ENCODE measurements around the gene TMEM163.
"Not testable (repeated sequence)": the region's sequence is repeated elsewhere in the genome, so short reads cannot be mapped to it uniquely, and the experiment has no call there.

The TMEM163 gene

GRCh38 chr2:134718817-134719814, at the start of gene TMEM163:
TSS of gene TMEM163 (minus strand) at chr2:134719000.
- in situ Hi-C loops (cut with MboI; ENCODE audit: low sequenced_read_pairs): no loop called here

DNA sequence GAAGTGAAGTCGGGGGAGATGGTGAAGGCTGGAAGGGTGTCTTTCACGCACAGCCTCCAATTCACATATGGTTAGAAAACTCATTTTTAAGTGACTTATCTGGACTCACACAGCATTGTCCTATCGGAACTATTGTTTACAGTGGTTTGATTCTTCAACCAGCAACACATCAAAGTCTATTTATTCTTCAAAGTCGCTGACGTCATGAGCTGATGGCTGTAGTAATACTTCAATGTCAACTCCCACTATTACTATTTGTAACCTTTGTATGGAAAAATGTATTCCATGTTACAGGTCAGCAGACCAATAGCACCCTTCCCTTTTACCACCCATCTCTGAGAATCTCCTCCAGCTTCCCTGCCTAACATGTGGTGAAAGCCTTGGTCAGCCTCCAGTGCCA, 47.8 kb upstream of the TMEM163 start:
- in situ Hi-C loops (cut with MboI; ENCODE audit: low sequenced_read_pairs): no loop called here

DNA sequence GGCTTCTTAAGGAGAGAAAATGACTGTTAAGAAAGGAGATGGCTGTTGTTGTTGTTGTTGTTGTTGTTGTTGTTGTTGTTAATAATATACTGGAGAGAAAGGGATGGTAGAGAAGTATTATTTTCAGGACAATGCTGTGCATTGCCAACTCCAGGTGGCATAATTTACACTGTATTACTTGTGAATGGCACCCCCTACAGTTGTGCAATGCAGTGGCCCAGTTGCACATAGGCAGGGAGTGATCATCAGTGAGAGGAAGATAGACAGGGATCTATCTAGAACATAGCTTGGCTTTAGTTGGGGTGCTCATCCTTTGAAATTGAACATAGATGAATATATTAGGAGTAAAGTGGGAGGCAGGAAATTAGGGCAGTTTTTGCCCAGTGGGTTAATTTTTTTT, 47.2 kb upstream of the TMEM163 start:
- in situ Hi-C loops (cut with MboI; ENCODE audit: low sequenced_read_pairs): no loop called here

- in situ Hi-C loops (cut with MboI; ENCODE audit: low sequenced_read_pairs): no loop called here
Measured at GRCh38 chr2:134764164-134764563, 45.4 kb upstream of the TMEM163 start.

DNA sequence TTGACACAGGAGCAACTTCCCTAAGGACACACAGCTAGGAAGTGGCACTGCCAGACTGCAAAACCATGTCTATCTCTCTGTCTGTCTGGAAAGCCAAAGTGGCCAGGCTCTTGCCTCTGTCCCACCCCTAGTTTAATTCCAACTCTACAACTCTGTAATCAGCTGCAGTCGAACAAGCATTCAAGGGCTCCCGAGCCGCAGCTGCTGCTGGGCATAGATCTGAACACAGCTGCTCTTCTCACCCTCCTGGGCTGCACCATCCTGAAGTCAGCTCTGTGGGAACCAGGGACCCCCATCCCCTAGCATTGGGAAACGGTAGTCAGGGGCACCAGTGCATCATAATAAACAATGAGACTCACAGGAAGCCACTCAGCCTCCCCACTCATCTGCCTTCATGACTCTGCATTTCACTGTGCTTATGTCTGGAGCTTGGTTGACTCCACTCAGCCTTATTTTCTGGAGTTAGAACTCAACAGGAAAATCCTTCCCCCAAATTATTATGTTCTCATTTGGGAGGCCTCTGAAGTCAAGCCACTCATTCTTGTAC, 44.4 kb upstream of the TMEM163 start:
- in situ Hi-C loops (cut with MboI; ENCODE audit: low sequenced_read_pairs): no loop called here

DNA sequence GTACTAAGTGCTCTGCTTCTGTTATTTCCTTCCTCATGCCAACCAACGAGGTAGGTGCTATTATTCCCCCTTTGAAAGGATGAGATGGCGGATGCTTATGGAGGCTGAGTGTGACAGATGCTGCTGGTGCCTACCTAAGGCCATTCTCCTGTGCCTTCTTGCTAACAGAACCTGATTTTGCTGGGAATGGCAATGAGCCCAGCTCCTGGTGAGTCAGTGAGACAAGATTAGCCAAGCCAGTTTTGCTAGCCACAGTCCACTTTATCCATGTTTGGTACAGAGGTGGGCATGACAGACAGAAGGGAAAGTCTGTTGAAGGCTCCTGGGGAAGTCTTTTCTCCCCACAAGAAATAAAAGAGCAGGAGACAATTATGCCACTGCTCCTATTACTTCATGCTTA, 43.7 kb upstream of the TMEM163 start:
- in situ Hi-C loops (cut with MboI; ENCODE audit: low sequenced_read_pairs): no loop called here

DNA sequence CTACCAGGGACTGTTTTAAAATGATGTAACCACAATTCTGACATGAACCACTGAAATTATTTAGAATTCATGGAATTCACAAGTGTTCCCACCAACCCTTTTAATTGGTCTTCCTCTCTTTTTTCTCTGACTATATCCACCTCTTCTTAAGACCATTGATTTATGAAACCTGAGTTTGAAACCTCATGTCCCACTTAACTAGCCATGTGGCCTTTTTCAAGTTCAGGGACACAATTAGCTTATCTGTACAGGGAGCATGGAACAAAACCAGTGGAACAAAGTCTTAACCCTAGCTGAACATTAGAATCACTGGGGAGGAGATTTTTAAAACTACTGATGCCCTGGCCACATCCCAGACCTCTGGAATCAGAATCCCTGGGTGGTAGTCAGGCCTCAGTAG, 41.6 kb upstream of the TMEM163 start:
- in situ Hi-C loops (cut with MboI; ENCODE audit: low sequenced_read_pairs): no loop called here

DNA sequence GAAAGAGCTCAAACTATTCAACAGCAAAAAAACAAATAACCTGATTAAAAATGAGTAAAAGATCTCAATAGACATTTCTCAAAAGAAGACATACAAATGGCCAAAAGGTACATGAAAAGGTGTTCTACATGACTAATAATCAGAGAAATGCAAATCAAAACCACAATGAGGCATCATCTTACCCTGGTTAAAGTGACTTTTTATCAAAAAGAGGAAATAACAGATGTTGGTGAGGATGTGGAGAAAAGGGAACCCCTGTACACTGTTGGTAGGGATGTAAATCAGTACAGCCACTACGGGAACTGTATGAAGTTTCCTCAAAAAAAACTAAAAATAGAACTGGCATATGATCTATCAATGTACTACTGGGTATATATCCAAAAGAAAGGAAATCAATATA, 39.8 kb upstream of the TMEM163 start:
- in situ Hi-C loops (cut with MboI; ENCODE audit: low sequenced_read_pairs): no loop called here

- in situ Hi-C loops (cut with MboI; ENCODE audit: low sequenced_read_pairs): not testable (repeated sequence)
Measured at GRCh38 chr2:134751981-134752380, 33.2 kb upstream of the TMEM163 start.

DNA sequence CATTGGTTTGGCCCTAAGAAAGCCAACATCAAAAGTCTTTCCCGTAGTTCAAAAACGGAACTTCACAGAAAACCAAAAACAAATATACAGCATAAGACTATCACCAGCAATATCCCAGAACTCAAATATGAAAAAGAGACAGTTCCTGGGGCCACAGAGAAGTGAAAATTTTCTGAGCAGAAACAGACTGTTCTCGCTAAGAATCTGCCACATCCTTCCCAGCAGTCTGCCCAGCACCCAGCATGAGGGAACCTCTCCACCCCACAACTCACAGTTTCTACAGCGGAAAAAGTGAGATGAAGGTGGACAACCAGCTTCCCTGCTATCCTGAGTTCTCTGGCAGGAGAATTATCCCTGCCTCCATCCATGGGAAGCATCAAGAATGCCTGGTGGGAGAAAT, 26.7 kb upstream of the TMEM163 start:
- in situ Hi-C loops (cut with MboI; ENCODE audit: low sequenced_read_pairs): no loop called here

DNA sequence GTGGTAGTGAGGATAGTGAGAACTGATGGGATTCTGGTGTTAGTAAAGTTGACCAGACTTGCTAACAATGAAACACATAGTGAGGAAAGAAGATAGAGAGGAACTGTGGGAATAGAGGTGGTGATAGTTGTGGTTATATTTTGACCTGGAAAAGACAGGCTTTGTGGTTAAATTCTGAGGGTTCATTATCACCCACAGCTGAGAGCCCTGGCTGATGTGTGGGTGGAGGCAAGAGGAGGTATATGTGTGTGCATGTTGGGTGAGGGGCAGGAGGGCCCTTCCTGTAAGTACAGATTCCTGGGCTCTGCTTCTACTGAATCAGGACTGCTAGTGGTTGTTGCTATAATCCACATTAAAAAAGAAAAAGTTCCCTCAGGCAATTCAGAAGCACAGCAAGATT, 26.2 kb upstream of the TMEM163 start:
- in situ Hi-C loops (cut with MboI; ENCODE audit: low sequenced_read_pairs): no loop called here

GRCh38 chr2:134739879-134740301, 21.1 kb upstream of the TMEM163 start:
- in situ Hi-C loops (cut with MboI; ENCODE audit: low sequenced_read_pairs): no loop called here

DNA sequence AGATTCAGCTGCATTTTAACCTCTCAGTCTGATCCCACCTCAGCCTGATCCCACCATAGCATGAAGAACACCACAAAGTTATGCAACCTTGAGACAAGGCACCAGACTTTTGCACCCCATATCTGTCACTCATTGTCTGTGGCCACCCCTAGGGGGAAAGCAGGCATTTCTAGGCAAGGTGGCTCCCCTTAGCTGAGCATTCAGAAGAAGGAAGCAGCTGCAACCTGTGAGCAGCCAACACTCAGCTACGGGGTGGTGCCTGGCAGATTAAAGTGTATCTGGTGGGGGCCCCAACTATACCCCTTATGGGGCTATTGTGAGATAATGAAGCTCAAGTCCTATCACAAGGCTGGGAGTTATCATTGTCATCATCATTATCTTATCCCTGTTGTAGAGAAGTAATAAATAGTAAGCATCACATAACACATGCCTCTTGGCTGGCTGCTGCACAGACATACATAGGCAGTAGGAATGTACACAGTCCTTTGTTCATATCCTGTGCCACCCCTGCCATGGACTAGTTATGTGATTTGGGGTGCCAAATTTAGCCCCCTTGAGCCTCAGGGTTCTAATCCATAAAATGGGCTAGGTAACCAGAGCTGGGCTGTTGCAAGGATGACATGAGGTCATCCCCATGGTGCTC, 20.6 kb upstream of the TMEM163 start:
- in situ Hi-C loops (cut with MboI; ENCODE audit: low sequenced_read_pairs): no loop called here

- in situ Hi-C loops (cut with MboI; ENCODE audit: low sequenced_read_pairs): no loop called here
Measured at GRCh38 chr2:134738141-134738870, 19.5 kb upstream of the TMEM163 start.

DNA sequence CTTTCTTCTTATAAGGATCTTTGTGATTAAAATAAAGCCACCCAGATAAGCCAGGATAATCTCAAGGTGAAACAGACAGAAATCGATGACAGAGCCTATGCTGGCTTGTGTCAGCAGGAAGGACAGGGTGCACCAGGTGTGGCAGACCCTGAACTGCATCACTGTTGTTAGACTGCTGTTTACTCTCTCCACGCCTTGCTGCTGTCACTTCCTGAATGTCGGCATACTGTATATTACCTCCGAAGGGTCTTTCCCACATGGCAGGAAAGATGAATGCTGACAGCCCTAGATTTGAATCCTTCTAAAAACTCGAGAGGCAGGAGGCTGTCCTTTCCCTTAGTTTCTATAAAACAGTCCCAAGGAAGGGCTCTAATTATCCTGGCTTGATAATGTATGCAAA, 18.9 kb upstream of the TMEM163 start:
- in situ Hi-C loops (cut with MboI; ENCODE audit: low sequenced_read_pairs): no loop called here

GRCh38 chr2:134736167-134736880, 17.5 kb upstream of the TMEM163 start:
- in situ Hi-C loops (cut with MboI; ENCODE audit: low sequenced_read_pairs): no loop called here

- in situ Hi-C loops (cut with MboI; ENCODE audit: low sequenced_read_pairs): no loop called here
Measured at GRCh38 chr2:134728163-134728562, 9.4 kb upstream of the TMEM163 start.

- in situ Hi-C loops (cut with MboI; ENCODE audit: low sequenced_read_pairs): no loop called here
Measured at GRCh38 chr2:134727385-134727784, 8.6 kb upstream of the TMEM163 start.

DNA sequence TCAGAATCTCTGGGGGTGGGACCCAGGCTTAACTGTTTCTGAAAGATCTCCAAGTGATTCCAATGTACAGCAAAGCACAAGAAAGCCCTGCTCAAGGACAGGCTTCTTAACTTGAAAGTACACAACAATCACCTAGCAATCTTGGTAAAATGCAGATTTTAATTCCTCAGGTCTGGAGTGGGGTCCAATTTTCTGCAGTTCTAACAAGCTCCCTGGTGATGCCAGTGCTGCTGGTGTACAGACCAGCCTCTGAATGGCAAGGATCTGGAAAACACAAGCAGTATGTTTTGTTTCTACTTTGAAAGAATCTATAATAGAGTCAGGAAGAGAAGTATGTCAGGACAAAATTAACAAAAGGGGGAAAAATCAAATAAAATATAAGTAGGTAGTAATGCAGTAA, 7.8 kb upstream of the TMEM163 start:
- in situ Hi-C loops (cut with MboI; ENCODE audit: low sequenced_read_pairs): no loop called here

GRCh38 chr2:134725876-134726275, 7.1 kb upstream of the TMEM163 start:
- in situ Hi-C loops (cut with MboI; ENCODE audit: low sequenced_read_pairs): no loop called here

GRCh38 chr2:134724341-134724740, 5.5 kb upstream of the TMEM163 start:
- in situ Hi-C loops (cut with MboI; ENCODE audit: low sequenced_read_pairs): no loop called here
